ENCODE measurements around the gene ZNF467.

GRCh38 chr7:149803551-149804074, 30.2 kb upstream of the ZNF467 start:
- TF ChIP-seq CTCF (IDR thresholded peaks at IDR 0.05 in 2 of 3, conservative IDR thresholded peaks at IDR 0.05 in 1 of 3; ENCODE audit: borderline replicate concordance in 1 of 3, insufficient read depth in 1 of 3, low read depth in 2 of 3, low read length in 2 of 3) (no peak), SP1 (IDR thresholded peaks at IDR 0.05; ENCODE audit: low read depth) (no peak), ELF1 (IDR thresholded peaks at IDR 0.05; ENCODE audit: borderline replicate concordance, low read depth) (no peak)

All from HCT116 (cell line).